Astrocyte of the spinal cord (primary cell): ENCODE measurements around the gene TMEM74B.

Experiments used
- DNase-seq: peaks from one replicate; pipeline ENCODE4 v3.0.0; 2011; ENCODE audit warnings: low read depth, low spot score
- H3K4me3 ChIP-seq: 2 replicates; pipeline ENCODE4 v1.5.1; 2011; ENCODE audit warnings: low read depth, mild to moderate bottlenecking, low read length, moderate library complexity
- CTCF ChIP-seq: IDR thresholded peaks from 2 replicates; pipeline ENCODE4 v1.5.1; 2012; ENCODE audit warnings: low read depth, mild to moderate bottlenecking, low read length, inconsistent platforms
- in situ Hi-C: cut with HindIII; loops from 2 replicates; pipeline ENCODE4 v1.10.0; 2017; ENCODE audit warnings: low sequenced_read_pairs

Gene TMEM74B

GRCh38 chr20:1204113-1204512, 19.3 kb upstream of the TMEM74B start:
- DNase-seq = no peak
- in situ Hi-C loops = no loop called here
- no peak overlapping the region for H3K4me3 ChIP-seq
- TF ChIP-seq CTCF = no peak

- H3K4me3 ChIP-seq = no peak overlapping the region
- no peak for DNase-seq
- no peak for TF ChIP-seq CTCF
- in situ Hi-C loops = no loop called here
Observed at GRCh38 chr20:1203630-1204029, 18.8 kb upstream of the TMEM74B start.

DNA sequence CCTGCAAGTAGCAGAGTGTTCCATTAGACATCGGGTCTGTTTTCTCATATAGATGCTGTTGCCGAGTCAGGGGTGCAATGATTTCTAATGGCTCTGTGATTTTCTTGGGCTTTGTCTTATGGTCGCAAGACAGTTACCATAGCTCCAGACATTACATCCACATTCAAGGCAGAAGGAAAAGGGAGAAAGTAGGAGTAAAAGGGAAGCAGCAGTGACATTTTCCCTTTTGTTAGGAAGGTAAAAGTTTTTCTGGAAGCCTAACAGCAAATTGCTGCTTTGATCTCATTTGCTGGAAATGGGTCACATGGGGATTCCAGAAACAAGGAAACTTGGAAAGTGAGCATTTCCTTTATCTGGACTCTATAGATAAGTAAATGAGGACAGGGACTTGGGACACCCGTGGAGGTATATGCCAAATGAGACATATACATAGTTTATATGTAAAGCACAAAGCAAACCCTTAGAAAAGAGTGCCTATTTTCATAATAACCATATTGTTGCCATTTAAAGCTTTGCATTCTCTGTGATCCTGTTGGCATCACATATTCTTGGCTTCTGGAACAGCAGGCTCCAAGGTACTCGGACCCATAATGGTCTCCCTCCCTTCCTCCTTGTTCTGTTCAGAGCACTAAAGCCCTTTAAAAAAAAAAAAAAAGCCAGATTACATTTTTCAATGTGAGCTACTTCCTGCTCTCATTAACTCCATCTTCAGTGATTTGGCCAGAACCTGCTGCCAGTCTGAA, 18.2 kb upstream of the TMEM74B start, which contains the start of gene C20orf202:
Gene C20orf202 (plus strand): TSS at position 693 of the 743 bp plus-strand sequence. CDS start 132 bp downstream, outside the sequence.
- H3K4me3 ChIP-seq = no peak within 1 kb of the TSS
- no peak for TF ChIP-seq CTCF
- in situ Hi-C loops = no loop called here
- DNase-seq = no peak

GRCh38 chr20:1199964-1200363, 15.2 kb upstream of the TMEM74B start:
- in situ Hi-C loops = no loop called here
- no peak for TF ChIP-seq CTCF
- no peak for DNase-seq
- H3K4me3 ChIP-seq = no peak overlapping the region

- TF ChIP-seq CTCF = no peak
- in situ Hi-C loops = no loop called here
- H3K4me3 ChIP-seq = no peak overlapping the region
- DNase-seq = no peak
Observed at GRCh38 chr20:1199212-1199873, 14.6 kb upstream of the TMEM74B start.

- TF ChIP-seq CTCF = no peak
- DNase-seq = no peak
- in situ Hi-C loops = no loop called here
- no peak overlapping the region for H3K4me3 ChIP-seq
Observed at GRCh38 chr20:1198751-1199150, 14.0 kb upstream of the TMEM74B start.
